GM19397 (cell line): Measurements from ENCODE around the gene TGFBR2.

Experiments used
- ATAC-seq: cut with Tn5 transposase; IDR thresholded peaks from one replicate; pipeline ENCODE4 v1.9.1; 2021; ENCODE audit warnings: mild to moderate bottlenecking, moderate library complexity; ENCODE audit not compliant: unreplicated experiment

TGFBR2 gene

DNA sequence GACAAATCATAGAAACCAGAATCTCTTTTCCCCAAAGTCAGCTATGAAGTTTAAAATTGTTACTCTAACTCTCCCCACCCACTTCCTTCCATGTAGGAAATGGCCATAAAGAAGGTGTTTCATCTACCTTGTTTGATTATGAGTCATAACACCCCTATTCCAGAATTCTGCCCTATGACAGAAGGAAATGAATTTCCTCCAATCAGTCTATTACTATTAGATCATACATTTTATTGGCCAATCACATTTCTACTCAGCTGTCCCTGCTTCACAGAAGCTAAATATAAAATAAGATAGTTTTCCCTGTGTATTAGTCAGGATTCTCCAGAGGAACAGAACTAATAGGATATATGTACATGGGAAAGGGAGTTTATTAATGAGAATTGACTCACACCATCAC is 102.1 kb downstream of the TGFBR2 start:
- no peak for ATAC-seq

DNA sequence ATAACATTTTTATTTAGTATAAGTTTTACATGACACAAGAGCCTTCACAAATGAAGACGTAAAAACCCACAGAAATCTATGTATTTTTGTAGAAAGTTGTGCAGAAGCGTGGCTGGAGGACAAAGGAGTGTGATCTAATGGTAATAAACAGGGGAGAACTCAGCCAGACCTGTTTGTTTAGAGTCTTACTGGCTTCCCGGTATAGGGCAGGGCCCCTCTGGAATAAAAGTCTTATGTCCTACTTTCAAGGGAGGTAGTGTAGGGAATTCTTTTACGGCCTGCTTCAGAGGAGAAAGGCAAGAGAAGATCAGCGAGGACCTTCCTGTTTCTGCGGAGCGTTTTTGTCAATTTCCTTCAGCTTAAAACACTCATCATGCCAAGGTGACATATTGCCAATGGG is 103.6 kb downstream of the TGFBR2 start:
- no peak for ATAC-seq

GRCh38 chr3:30711151-30711550 is 104.8 kb downstream of the TGFBR2 start:
- no peak for ATAC-seq

GRCh38 chr3:30711867-30712266 is 105.5 kb downstream of the TGFBR2 start:
- ATAC-seq, result no peak

DNA sequence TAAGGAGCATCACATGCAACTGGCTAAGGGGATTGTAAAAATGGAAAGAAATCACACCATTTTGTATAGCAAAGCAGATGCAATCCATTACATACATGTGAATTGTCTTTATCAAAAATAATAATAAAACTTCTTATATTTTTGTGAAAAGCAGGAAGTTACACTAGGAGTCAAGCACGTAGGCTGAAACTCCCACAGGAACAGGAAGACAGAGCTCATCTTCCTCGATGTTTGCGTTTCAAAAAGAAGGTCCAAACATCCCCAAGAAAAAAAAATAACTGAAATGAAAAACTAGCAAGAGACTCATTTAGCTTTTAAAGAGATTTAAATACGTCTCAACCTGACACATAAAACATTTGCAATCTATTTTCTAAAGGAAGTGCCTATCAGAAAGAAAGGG is 106.6 kb downstream of the TGFBR2 start:
- no peak for ATAC-seq

GRCh38 chr3:30713885-30714503 is 107.6 kb downstream of the TGFBR2 start:
- ATAC-seq, result no peak

- ATAC-seq, result no peak
These were observed 113.1 kb downstream of the TGFBR2 start for GRCh38 chr3:30719536-30719935.

DNA sequence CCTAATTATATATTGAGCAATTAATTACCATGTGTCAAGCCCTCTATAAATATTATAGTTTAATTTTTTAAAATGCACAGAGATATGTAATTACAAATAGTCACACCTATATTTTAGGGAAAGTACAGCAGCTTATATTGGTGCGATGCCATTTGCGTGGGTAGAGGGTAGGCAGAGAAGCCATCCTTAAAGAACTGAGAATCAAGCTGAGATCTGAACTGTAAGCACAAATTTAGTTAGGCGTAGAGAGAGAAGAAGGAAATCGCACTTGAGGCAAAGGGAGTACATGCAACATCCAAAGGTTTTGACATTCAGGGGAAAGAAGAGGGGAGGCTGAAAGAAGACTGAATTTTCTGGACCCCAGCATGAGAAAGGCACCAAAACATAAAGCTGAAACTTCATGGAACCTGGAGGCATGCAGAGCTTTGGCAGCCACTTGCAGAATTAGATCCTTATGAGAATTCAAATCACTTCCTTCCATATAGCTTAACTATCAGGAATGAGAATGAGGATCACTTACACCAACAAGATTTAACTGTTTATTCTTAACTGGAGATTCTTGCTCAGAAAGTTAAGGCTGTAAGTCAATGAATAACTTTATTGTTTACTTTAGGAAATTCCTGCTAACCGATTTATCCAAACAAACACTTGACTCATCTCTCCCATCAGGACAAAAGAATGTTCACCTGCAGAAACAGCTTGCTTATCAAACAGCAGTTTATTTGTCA is 114.3 kb downstream of the TGFBR2 start:
- no peak for ATAC-seq

DNA sequence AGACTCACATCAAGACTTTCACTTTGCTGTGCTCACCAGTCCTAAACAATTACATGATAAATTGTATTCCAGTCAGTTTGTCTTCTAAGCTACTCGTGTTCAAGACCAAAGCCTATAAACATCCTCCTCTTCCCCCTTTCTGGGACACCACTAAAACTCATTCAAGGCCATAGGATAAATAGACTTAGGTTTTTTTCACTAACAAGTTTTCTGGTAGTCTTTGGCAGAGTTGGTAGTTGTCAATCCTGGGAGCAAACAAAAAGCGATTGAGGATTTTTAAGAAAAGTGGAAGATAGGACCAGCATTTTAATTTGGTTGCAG is 114.9 kb downstream of the TGFBR2 start:
- ATAC-seq, result no peak

DNA sequence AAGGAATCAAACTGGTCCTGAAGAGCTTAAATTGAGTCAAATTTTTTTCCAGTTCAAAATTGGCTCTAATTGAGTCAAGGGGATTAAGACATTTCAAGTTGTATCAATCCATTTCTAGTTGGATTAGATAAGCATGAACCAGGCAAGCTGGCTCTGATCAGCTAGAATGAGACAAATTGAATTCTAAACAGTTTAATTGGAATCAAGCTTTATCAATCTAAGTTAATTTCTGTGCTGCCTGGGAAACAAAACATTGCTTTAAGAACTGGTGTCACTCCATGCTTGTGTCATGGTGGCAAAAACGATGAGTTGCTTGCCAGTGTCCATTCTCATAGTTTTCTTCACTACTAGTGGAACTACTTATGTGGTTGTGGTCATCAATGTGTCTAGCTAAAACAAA is 116.8 kb downstream of the TGFBR2 start:
- no peak for ATAC-seq

DNA sequence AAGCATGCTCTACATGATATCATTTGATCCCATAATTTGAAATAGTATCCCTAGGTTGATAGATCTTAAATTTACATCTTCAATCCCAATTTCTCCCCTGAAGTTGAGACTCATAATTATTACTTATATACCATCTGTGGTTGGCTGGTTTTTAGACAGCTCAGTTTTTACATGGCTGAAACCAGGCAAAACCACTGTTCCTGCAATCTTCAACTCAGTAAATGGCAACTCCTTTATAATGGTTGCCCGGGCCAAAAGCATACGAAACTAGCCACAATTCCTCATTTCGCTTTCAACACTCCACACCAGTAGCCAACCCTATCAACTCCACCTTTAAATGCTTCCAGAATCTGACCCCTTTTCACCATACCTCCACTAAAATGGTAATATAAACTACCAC is 118.5 kb downstream of the TGFBR2 start:
- no peak for ATAC-seq

DNA sequence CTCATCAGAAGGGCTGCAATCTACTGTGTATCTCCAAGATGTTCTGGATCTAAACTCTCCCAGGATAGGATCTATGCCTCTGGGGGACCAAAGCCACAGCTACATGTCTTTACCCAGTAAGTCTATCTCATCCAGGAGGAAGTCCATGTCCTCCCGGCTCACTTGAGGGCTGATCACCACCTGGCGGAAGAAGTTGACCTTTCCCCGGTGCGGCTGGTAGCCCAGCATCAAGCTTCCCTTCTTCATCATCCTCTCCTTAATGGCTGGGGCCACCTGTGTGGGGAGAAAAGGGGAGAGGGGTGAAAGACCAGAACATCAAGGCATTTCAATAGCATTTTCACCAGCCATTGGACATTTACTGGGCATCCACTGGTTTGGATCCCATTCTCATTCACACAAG is 121.7 kb downstream of the TGFBR2 start:
- no peak for ATAC-seq

DNA sequence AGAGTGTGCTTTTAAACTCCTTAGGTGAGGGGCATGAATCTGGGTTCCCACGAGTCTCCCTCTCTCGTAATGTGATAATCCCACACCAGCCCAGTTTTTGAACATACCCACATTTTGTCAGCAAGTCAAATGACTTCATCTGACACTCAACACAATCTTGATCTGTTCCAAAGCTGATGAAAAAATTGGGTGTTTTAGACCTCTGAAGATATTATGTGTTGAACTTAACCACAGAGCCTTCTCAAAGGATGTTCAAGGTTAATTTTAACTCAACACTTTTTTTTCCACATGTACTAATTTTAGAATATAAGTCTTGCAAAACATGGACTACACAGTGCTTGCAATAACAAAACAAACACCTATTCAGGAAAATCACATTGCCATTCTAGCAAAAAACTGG is 123.1 kb downstream of the TGFBR2 start:
- no peak for ATAC-seq

GRCh38 chr3:30729936-30730335 is 123.5 kb downstream of the TGFBR2 start:
- no peak for ATAC-seq

DNA sequence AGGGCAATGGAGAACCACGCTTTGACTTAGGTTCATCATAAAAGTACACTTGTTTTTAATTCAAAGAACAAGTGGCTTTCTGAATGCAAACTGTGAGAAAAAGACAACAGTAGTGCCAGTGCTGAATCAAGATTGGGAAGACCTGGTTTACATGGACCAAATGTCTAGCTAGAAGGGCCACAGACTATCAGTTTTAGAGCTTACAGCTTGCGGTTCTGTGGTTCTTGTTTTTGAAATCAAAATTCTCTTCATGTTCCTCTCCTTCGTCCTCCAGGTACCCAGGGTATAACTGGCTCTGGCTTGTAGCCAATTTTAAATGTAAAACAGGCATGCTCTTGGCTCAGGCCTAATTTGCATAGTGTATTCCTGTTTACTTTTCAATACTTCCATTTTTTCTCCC is 124.6 kb downstream of the TGFBR2 start:
- ATAC-seq, result no peak

DNA sequence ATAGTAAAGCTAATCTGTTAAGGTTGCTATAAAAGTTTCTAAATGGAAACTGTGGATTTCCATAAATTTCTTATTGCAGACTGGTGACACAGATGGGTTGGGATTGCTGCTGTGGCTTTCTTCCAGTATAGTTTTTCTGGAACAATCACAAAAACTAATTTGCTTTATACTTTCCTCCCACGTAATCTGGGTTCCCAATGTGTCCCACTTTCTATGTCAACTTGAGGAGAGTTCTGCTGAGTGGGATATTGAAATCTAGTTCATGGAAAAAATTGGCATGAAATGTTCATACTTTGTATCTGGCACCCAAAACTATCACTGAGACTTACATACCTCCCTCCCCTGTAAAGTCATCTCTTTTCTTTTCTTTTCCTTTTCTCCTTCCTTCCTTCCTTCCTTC is 126.8 kb downstream of the TGFBR2 start:
- no peak for ATAC-seq

- no peak for ATAC-seq
These were observed 127.3 kb downstream of the TGFBR2 start for GRCh38 chr3:30733696-30734095.

DNA sequence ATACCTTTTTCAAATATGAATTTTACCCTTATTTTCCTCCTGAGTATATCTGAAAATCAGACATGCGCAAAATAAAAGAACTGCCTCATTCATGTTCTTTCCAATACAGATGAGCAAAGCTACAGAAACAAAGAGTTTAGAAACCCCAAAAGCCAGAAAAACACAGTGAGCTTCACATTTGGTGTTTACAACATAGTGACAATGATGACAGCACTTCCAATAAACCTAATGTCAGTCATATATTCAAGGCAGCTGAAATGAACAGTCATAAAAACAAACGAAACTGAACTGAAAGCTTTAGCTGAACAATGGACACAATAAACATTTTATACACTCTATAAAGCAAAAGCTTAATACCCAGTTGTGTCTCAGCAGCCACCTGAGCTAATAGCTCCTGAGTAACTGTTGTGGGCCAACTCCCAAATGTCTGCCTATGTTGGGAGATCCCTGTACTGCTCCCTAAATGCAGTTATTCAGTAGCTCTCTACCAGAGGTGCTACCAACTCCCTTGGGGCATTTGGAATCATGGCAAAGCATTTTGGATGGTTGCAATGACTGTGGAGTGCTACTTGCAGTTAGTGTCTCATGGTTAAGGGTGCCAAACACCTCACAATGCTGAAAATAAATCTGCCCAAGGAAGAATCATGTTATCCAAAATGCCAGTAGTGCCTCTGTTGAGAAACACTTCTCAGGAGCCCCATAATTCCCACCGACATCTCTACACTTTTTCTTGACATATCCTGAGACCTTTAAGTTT is 131.5 kb downstream of the TGFBR2 start:
- ATAC-seq, result no peak

GRCh38 chr3:30738605-30739004 is 132.2 kb downstream of the TGFBR2 start:
- ATAC-seq, result no peak

- no peak for ATAC-seq
These were observed 135.5 kb downstream of the TGFBR2 start for GRCh38 chr3:30741889-30742288.

- ATAC-seq, result no peak
These were observed 136.6 kb downstream of the TGFBR2 start for GRCh38 chr3:30742796-30743619.
